K562 (cell line): ENCODE measurements around the gene PDLIM5. TPM values are rescaled to one million over a fixed set of nuclear protein-coding genes. Genes with fewer than 3 reads are reported as not detected.

Source experiments
- ASH1L ChIP-seq: fragments of 450-650 bp; IDR thresholded peaks from 2 replicates; pipeline ENCODE4 v1.6.1; 2018; ENCODE audit warnings: borderline replicate concordance, mild to moderate bottlenecking, low read depth; ENCODE audit not compliant: partially characterized antibody
- CHCHD3 ChIP-seq: fragments of 250-450 bp; sonication (Bioruptor Pico); IDR thresholded peaks from 2 replicates; pipeline ENCODE4 v2.1.2; 2022; ENCODE audit warnings: mild to moderate bottlenecking
- CHD2 ChIP-seq: IDR thresholded peaks from 2 replicates; pipeline ENCODE4 v1.6.1; 2011; ENCODE audit warnings: low read depth, low read length
- E2F6 ChIP-seq, 2 experiments: IDR thresholded peaks; 2 replicates each; pipeline ENCODE4 v1.6.1; 2011; ENCODE audit warnings: borderline replicate concordance in 1 of 2, control low read depth in 1 of 2, low read depth in 1 of 2, low read length in 1 of 2, mild to moderate bottlenecking in 1 of 2, mixed read lengths in 1 of 2, moderate library complexity in 1 of 2; ENCODE audit not compliant: insufficient read depth in 1 of 2, insufficient read length in 1 of 2, poor library complexity in 1 of 2, severe bottlenecking in 1 of 2; ENCODE audit errors: extremely low read depth in 1 of 2
- ELF2 ChIP-seq: fragments of 250-450 bp; sonication (Bioruptor Pico); IDR thresholded peaks from 2 replicates; pipeline ENCODE4 v1.5.0; 2021; ENCODE audit warnings: mild to moderate bottlenecking
- EP400 ChIP-seq: fragments of 450-650 bp; IDR thresholded peaks from 2 replicates; pipeline ENCODE4 v1.6.1; 2017; ENCODE audit warnings: antibody characterized with exemption, mild to moderate bottlenecking, moderate library complexity
- HINFP ChIP-seq: fragments of 450-650 bp; conservative IDR thresholded peaks from 2 replicates; pipeline ENCODE4 v1.6.1; 2016; ENCODE audit warnings: missing genetic modification characterization, low read depth, mild to moderate bottlenecking, control low read depth, missing compliant biosample characterization
- HIVEP1 ChIP-seq: fragments of 250-450 bp; sonication (Bioruptor Pico); IDR thresholded peaks from 2 replicates; pipeline ENCODE4 v1.4.0; 2020; ENCODE audit warnings: mild to moderate bottlenecking
- MAFK ChIP-seq: IDR thresholded peaks from 2 replicates; pipeline ENCODE4 v1.6.1; 2011; ENCODE audit warnings: low read length, improper control_type of control experiment
- PCBP1 ChIP-seq: fragments of 200-400 bp; formaldehyde crosslinking; IDR thresholded peaks from 2 replicates; pipeline ENCODE4 v1.6.1; 2018; ENCODE audit warnings: mild to moderate bottlenecking, low read depth, low read length; ENCODE audit not compliant: poor library complexity, severe bottlenecking
- POLR3G ChIP-seq: IDR thresholded peaks from 2 replicates; pipeline ENCODE4 v1.6.1; 2011; ENCODE audit not compliant: insufficient read length, insufficient replicate concordance; ENCODE audit errors: extremely low read depth
- SMAD4 ChIP-seq: fragments of 250-450 bp; sonication (Bioruptor Pico); conservative IDR thresholded peaks from 2 replicates; pipeline ENCODE4 v1.8.0; 2021; ENCODE audit warnings: inconsistent platforms, mild to moderate bottlenecking, moderate library complexity
- SMARCC2 ChIP-seq: fragments of 450-650 bp; IDR thresholded peaks from 2 replicates; pipeline ENCODE4 v1.6.1; 2017; ENCODE audit warnings: antibody characterized with exemption, moderate library complexity, mild to moderate bottlenecking, low read depth
- SOX6 ChIP-seq: fragments of 450-650 bp; IDR thresholded peaks from 2 replicates; pipeline ENCODE4 v1.6.1; 2014; ENCODE audit warnings: mild to moderate bottlenecking
- VEZF1 ChIP-seq: fragments of 200-800 bp; sonication (Bioruptor generic); IDR thresholded peaks from 2 replicates; pipeline ENCODE4 v1.6.1; 2017; ENCODE audit warnings: missing genetic modification characterization, missing compliant biosample characterization
- ZNF175 ChIP-seq: fragments of 200-800 bp; sonication (Bioruptor generic); IDR thresholded peaks from 2 replicates; pipeline ENCODE4 v1.6.1; 2016; ENCODE audit warnings: low read depth, mild to moderate bottlenecking, missing genetic modification characterization, missing compliant biosample characterization
- ZNF347 ChIP-seq: fragments of 450-650 bp; formaldehyde crosslinking; IDR thresholded peaks from 2 replicates; pipeline ENCODE4 v1.4.0; 2020; ENCODE audit warnings: low read depth, mild to moderate bottlenecking, moderate library complexity
- polyA plus RNA-seq, 8 experiments: library from polyadenylated mRNA; depleted of rRNA in 4 of 8; stranded (reverse) in 5 of 8; unstranded in 3 of 8; fragments of >200 nt; fragmentation: Nextera tagmentation in 2 of 8; fragmentation: Illumina TruSeq in 1 of 8; extraction: Ambion mirVana in 2 of 8; extraction: Trizol in 1 of 8; gene quantifications; 2 replicates each; pipeline versions ENCODE4 v1.2.1 to v1.2.3, GENCODE V29; 2011 to 2014; ENCODE audit warnings: inconsistent platforms in 1 of 8, missing spikeins in 1 of 8
- total RNA-seq, 7 experiments: library from RNA; depleted of rRNA in 6 of 7; stranded (reverse); fragments of >200 nt in 6 of 7; fragmentation: Illumina TruSeq in 2 of 7; extraction: Trizol in 2 of 7; gene quantifications; 2 replicates each; pipeline versions ENCODE4 v1.2.1 to v1.2.3, GENCODE V29; 2011 to 2021; ENCODE audit warnings: low replicate concordance in 1 of 7

PDLIM5 gene
- total and polyA plus RNA-seq, 9 of the 15 experiments (the other 6 are each of a cell fraction or from before 2014, with no cell fraction given), result 36.9 to 127 (median 62.5) TPM

GRCh38 chr4:94533405-94534223 lies 81.9 kb downstream of the PDLIM5 start (continued):
- TF ChIP-seq CHD2 (no peak), EP400 (peak; percentile 52; the same call in 1 of the 2 replicates), ZNF347 (CRISPR knock-in tag) (no peak), HINFP (no peak), ZNF175 (0 out of 2 replicates have a peak, but pooled peaks have one; percentile 11), SMAD4 (no peak), ASH1L (no peak), ELF2 (no peak), PCBP1 (no peak), VEZF1 (peak; percentile 20; the same call in 1 of the 2 replicates), SMARCC2 (peak; percentile 69; the same call in 1 of the 2 replicates), MAFK (no peak), HIVEP1 (CRISPR knock-in tag) (no peak), SOX6 (peak; percentile 90), CHCHD3 (CRISPR knock-in tag) (no peak), POLR3G (no peak), E2F6 (IDR thresholded peaks at IDR 0.05; ENCODE audit: borderline replicate concordance in 1 of 2, extremely low read depth in 1 of 2, insufficient read depth in 1 of 2, insufficient read length in 1 of 2, low read depth in 1 of 2, low read length in 1 of 2, poor library complexity in 1 of 2, severe bottlenecking in 1 of 2) (no peak)
